ENCODE measurements around the gene TGFBR3. TPM values are rescaled to one million over a fixed set of nuclear protein-coding genes. Genes with fewer than 3 reads are reported as not detected.

Gene TGFBR3
- total RNA-seq, 1 experiment from 2014 or later = 14.5 TPM

- Histone ChIP-seq H3K4me1 (ENCODE audit: control insufficient read depth, insufficient read depth, low read length) (peaks cover 26% of the 10 kb centered on the region), H3K9me3 (ENCODE audit: control insufficient read depth, insufficient read depth, low read depth, low read length) (peaks cover 11% of the 10 kb centered on the region; the same call in 1 of the 2 replicates), H3K4me3 (ENCODE audit: low read depth in 2 of 2, low read length in 2 of 2) (no peak overlapping the region), H3K27ac (ENCODE audit: low read length) (peak overlapping the region; percentile 80), H3K27me3 (ENCODE audit: control insufficient read depth, insufficient read depth, low read length) (no peaks in the 10 kb centered on the region), H3K36me3 (ENCODE audit: control insufficient read depth, insufficient read depth, low read length) (no peaks in the 10 kb centered on the region)
- in situ Hi-C loops (cut with HindIII; ENCODE audit: low pct_unique_long_range_greater_than_20kb, low sequenced_read_pairs) = no loop called here
- POLR2A ChIA-PET = interaction anchor here (1.0 kb wide), 1 partner anchor 9 kb away, joined by 3 read pairs; no protein-coding TSS in a partner anchor
- intact Hi-C loops (cut with micrococcal nuclease; ENCODE audit: unreplicated experiment) = no loop called here
- CTCF ChIA-PET = no interaction called here
- no TSS peak for BruUV-seq (replicated peaks)
- TF ChIP-seq TCF7L2 (IDR thresholded peaks at IDR 0.05; ENCODE audit: low read depth, low read length) (no peak), REST (IDR thresholded peaks at IDR 0.05; ENCODE audit: insufficient read depth in 1 of 2, low read depth in 2 of 2, low read length in 1 of 2) (no peak), SIN3A (IDR thresholded peaks at IDR 0.05; ENCODE audit: borderline replicate concordance, insufficient read depth, low read depth, low read length) (no peak), POLR2AphosphoS5 (IDR thresholded peaks at IDR 0.05; ENCODE audit: low read depth, low read length) (no peak), CTCF (IDR thresholded peaks at IDR 0.05) (no peak)
- no peak for DNase-seq (ENCODE audit: low read depth, low spot score)
- ATAC-seq = peak; percentile 73
These were observed 143.1 kb downstream of the TGFBR3 start for GRCh38 chr1:91742848-91743292.

- in situ Hi-C loops (cut with HindIII; ENCODE audit: low pct_unique_long_range_greater_than_20kb, low sequenced_read_pairs) = no loop called here
- Histone ChIP-seq H3K4me3 (ENCODE audit: low read depth in 2 of 2, low read length in 2 of 2) (no peak overlapping the region), H3K27me3 (ENCODE audit: control insufficient read depth, insufficient read depth, low read length) (no peaks in the 10 kb centered on the region), H3K27ac (ENCODE audit: low read length) (peak overlapping the region; percentile 80), H3K36me3 (ENCODE audit: control insufficient read depth, insufficient read depth, low read length) (no peaks in the 10 kb centered on the region), H3K9me3 (ENCODE audit: control insufficient read depth, insufficient read depth, low read depth, low read length) (peaks cover 3% of the 10 kb centered on the region; the same call in 1 of the 2 replicates), H3K4me1 (ENCODE audit: control insufficient read depth, insufficient read depth, low read length) (peaks cover 35% of the 10 kb centered on the region)
- DNase-seq (ENCODE audit: low read depth, low spot score) (no peak), ATAC-seq (no peak)
- ChIA-PET POLR2A (interaction anchor here (1.0 kb wide), 1 partner anchor 10 kb away, joined by 3 read pairs; no protein-coding TSS in a partner anchor), CTCF (interaction anchor here (0.5 kb wide), 1 partner anchor 962 kb away, joined by 6 read pairs; no protein-coding TSS in a partner anchor)
- no peak for TF ChIP-seq TCF7L2 (IDR thresholded peaks at IDR 0.05; ENCODE audit: low read depth, low read length)
- no peak for TF ChIP-seq REST (IDR thresholded peaks at IDR 0.05; ENCODE audit: insufficient read depth in 1 of 2, low read depth in 2 of 2, low read length in 1 of 2)
- TF ChIP-seq SIN3A (IDR thresholded peaks at IDR 0.05; ENCODE audit: borderline replicate concordance, insufficient read depth, low read depth, low read length) = no peak
- no peak for TF ChIP-seq CTCF (IDR thresholded peaks at IDR 0.05)
- TF ChIP-seq POLR2AphosphoS5 (IDR thresholded peaks at IDR 0.05; ENCODE audit: low read depth, low read length) = no peak
- no TSS peak for BruUV-seq (replicated peaks)
- intact Hi-C loops (cut with micrococcal nuclease; ENCODE audit: unreplicated experiment) = no loop called here
These were observed 144.0 kb downstream of the TGFBR3 start for GRCh38 chr1:91741906-91742305.

All from Panc1 (cell line).